T-helper 2 cell treated with Interferon-gamma antibody and Interleukin-4, amounts not matched to agents 100 ng/mL and 5 ng/mL, for 36 hours (primary cell): Measurements from ENCODE around the gene GMPPA. TPM values are rescaled to one million over a fixed set of nuclear protein-coding genes. Genes with fewer than 3 reads are reported as not detected.

Source experiments
- intact Hi-C: fragments of 100-400 bp; cut with micrococcal nuclease; formaldehyde crosslinking; loops from one replicate; pipeline ENCODE4 v1.15.1; 2023
- total RNA-seq: library from RNA; stranded (reverse); gene quantifications from 2 replicates; pipeline ENCODE4 v1.2.3, GENCODE V29; 2022

Gene GMPPA
- total RNA-seq, 1 donor from 2014 or later = 50.1 TPM

DNA sequence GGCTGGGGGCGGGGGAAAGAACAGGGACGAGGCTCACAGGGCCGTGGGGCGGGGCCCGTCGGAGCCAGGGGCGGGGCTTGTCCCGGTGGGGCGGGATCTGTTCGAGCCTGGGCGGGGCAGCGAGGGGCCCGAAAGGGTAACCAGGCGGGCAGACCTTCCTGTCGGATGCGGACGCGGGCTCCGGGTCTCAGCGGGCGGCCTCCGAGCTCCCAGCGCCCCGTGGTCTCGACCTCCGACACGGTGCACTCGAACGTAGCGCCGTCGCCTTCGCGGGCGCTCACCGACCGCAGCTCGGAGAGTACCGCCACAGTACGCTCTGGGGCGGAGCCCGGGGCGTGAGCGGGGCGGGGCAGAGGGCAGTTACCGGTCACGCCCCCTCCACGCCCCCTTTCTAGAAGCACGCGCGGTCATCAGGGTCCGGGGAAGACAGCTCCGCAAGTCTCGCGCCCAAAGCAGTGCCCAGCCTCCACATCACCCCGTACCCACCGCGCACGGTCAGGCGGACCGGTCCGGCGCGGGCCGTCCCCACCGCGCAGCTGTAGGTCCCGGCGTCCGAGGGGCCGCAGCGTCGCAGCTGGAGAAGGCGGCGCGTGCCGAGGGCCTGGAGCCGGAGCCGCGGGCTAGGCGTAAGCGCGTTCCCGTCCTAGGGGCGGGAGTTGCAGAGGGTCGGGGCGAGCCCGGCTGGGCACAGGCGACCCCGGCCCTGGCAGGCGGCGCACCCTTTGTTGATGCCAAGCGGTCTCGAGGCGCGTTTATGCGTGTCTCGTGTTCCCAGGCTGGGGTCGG lies 53.9 kb downstream of the GMPPA start:
- intact Hi-C loops = loop anchor here (1.0 kb wide), 3 partner anchors 9 to 165 kb away; partner anchors contain the start of genes CHPF, DNPEP and STK11IP

DNA sequence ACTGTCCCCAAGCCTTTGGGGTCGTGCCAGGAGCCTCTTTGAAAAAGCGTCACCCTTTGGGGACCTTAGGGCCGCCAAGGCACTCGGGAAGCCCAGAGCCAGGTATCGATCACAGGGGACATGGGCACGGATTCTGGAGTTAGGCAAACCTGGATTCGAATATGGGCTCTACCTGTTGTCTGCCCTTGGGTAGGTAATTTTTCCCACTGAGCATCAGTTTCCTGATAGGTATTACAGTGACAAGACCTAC lies 54.4 kb downstream of the GMPPA start:
- intact Hi-C loops = no loop called here

DNA sequence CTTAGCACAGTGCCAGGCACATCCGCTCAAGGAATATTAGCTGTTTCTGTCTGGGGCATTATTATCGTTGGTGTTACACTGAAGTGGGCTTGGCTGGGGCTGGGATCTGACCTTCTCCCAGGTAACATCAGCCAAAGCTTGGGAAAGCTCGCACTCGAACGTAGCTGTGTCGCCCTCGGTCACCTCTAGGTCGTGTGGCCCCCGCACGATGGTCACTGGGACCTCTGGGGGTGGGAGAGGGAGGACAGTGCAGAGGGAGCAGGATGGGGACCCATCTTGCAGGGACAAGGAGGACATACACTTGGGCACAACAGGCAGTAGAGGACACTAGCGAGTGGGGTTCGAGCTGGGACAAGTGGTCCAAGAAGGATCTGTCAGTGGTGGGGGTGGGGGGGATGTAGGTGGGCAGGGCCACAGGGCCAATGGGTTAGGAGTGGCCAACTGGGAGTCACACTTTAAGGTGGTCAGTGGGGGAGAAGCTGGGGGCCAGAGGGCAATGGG lies 54.8 kb downstream of the GMPPA start:
- intact Hi-C loops = no loop called here

DNA sequence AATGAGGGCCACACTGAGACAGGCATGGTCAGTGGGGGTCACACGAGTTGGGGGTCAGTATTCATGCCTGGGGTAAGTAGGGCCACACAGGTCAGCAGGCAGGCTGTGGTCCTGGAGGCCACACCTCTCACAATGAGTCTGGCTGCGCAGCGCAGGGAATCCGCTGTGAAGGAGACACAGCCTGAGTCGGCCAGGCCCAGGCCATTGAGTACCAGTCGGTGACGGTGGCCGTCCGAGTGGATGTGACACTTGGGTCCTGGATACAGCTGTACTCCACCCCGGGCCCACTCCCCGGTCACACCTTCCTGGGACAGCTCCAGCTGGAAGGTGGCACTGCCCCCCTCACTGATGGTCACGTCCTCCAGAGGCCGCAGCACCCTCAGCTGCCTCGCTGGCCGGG lies 55.7 kb downstream of the GMPPA start:
- intact Hi-C loops = no loop called here

DNA sequence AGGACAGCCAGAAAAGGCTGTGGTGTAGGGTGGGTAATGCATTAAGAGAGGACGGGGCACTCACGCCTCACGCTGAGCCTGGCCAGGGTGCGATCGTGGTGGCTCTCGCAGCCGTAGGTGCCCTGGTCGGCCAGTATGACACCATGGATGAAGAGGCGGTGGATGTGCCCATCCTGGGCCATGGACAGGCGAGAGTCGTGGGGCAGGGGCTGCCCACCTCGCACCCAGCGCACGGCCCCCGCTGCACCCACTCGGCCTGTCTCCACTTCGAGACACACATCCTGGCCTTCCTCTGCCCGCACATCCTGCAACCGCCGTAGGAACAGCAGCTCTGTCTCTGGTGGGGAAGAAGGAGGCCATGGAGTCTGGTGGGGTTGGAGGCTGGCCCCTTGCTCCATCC lies 57.3 kb downstream of the GMPPA start:
- intact Hi-C loops = no loop called here

DNA sequence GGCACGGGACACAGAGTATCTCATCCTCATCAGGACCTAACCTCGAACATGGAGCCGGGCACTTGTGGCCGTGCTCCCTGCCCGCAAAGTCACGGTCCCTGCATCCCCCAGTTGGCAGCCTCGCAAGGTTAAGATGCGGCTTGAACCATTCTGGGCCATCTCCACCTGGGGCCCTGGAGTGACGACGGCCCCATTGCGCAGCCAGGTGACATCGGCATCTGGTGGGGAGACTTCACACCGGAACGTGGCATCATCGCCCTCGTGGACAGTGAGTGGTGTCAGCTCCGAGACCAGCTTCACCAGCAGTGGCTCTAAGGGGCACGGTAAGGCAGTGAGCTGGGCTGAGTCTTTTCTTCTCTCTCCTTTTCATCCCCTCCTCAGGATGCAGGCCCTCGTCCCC lies 57.7 kb downstream of the GMPPA start:
- intact Hi-C loops = no loop called here

Other genes starting within 250 kb of the GMPPA start
- gene TUBA4B, start 245.6 kb upstream of the GMPPA start, total RNA-seq = not detected in 2 replicates
- 331 and 334 TPM in 2 replicates for gene TUBA4A, start 245.0 kb upstream of the GMPPA start, total RNA-seq
- gene DNAJB2, start 219.5 kb upstream of the GMPPA start, total RNA-seq = 32.1 and 34.0 TPM in 2 replicates
- gene PTPRN, start 189.5 kb upstream of the GMPPA start, total RNA-seq = not detected in 2 replicates
- not detected in 2 replicates for gene RESP18, start 166.1 kb upstream of the GMPPA start, total RNA-seq
- gene DNPEP, start 111.0 kb upstream of the GMPPA start, total RNA-seq = 67.6 and 80.2 TPM in 2 replicates
- gene DES, start 80.5 kb upstream of the GMPPA start, total RNA-seq = not detected in 2 replicates
- 0.32 and 0.75 TPM in 2 replicates for gene SPEG, start 64.0 kb upstream of the GMPPA start, total RNA-seq
- gene ASIC4, start 15.6 kb downstream of the GMPPA start, total RNA-seq = 0.05 and 0.16 TPM in 2 replicates
- 13.4 and 13.9 TPM in 2 replicates for gene CHPF, start 44.9 kb downstream of the GMPPA start, total RNA-seq
- 0.41 and 0.77 TPM in 2 replicates for gene TMEM198, start 45.1 kb downstream of the GMPPA start, total RNA-seq
- gene OBSL1, start 72.6 kb downstream of the GMPPA start, total RNA-seq = not detected in 2 replicates
- gene INHA, start 73.4 kb downstream of the GMPPA start, total RNA-seq = not detected in 2 replicates
- gene STK11IP, start 99.0 kb downstream of the GMPPA start, total RNA-seq = 32.9 and 39.6 TPM in 2 replicates
- not detected in 2 replicates for gene SLC4A3, start 128.7 kb downstream of the GMPPA start, total RNA-seq